GM18868 (cell line): ENCODE measurements around the gene SLC6A9.

Experiments
- ATAC-seq: cut with Tn5 transposase; IDR thresholded peaks from one replicate; pipeline ENCODE4 v1.9.1; 2021; ENCODE audit warnings: mild to moderate bottlenecking, moderate library complexity; ENCODE audit not compliant: unreplicated experiment

The SLC6A9 gene

DNA sequence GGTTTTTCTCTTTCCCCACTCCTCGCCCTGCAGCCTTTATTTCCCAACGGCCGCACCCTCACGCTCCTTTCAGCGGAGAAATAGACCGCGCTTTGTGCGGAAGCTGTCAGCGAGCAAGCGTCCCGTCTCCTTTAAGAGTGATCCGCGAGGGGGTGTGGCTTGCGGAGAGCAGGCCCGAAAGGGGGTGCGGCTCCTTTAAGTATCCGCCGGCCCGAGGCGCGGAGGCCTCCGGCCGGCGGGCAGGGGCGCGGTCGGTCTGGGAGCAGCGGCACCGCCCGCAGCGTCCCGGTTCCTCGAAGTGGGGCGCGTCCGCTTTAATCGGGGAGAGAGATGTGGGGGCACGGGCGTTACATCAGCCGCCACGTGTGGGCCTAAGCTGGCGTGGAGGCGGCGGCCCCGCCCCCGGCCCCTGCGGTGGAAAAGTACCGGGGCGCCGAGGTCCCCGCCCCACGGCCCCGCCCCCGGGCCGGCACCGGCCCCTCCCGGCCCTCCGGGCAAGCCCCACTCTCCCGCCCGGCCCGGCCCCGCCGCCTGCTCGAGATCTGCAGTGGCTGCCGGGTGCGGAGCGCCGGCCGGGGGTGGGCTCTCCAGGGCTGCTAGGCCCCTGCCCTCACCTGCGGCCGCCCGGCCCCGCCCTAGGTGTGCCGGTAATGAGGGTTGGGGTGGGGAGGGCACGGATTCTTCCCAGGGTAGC is 1.2 kb downstream of the SLC6A9 start:
- peak; percentile 90 for ATAC-seq

- peak; percentile 33 for ATAC-seq
Observed at GRCh38 chr1:44029260-44029910, 1.9 kb downstream of the SLC6A9 start.

DNA sequence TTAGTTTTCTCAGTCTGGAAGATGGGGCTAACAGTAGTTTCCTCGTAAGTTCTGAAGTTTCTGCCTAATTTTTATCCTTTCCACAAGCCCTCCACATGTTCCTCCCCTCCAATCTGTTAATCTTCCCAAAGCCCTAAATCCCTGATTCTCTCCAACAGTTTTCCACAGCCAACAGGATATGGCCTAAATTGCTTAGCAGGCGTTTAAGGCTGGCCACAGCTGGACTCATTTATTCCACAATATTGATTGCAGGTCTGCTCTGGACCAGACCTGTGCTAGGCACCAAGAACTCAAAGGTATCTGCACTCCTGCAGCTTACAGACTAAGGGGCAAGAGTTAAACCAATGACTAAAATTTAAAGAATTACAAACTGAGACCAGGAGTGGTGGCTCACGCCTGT is 3.9 kb downstream of the SLC6A9 start:
- ATAC-seq, result no peak

GRCh38 chr1:44025816-44026215 is 5.4 kb downstream of the SLC6A9 start:
- no peak for ATAC-seq

DNA sequence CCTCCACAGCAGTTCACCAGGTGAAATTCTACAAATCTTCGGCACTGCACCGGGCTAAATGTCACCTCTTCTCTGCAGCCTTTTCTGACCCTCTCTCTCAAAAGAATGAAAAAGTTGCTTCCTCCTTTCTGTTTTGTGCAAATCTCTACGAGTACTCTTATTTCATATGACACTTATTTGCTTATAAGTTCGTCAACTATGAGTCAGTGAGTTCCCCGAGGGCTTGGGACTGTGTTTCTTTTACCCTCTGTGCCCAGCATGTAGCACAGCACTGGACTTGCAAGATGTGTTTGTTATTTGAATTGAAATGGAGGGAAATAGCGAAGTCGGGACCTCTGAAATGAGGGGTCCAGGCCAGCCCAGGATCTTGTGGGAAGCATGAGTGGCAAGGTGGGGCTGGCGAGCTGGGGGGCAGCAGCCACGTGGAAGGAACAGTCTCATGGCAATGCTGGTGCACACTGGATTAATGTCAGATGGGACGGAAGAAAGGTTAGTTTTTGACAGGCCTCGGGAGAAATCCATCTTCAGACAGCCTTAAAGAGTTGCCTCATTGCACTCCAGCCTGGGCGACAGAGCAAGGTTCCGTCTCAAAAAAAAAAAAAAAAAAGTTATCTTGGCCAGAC is 6.2 kb downstream of the SLC6A9 start:
- ATAC-seq, result no peak

- ATAC-seq, result no peak
Observed at GRCh38 chr1:44024031-44024902, 7.0 kb downstream of the SLC6A9 start.

DNA sequence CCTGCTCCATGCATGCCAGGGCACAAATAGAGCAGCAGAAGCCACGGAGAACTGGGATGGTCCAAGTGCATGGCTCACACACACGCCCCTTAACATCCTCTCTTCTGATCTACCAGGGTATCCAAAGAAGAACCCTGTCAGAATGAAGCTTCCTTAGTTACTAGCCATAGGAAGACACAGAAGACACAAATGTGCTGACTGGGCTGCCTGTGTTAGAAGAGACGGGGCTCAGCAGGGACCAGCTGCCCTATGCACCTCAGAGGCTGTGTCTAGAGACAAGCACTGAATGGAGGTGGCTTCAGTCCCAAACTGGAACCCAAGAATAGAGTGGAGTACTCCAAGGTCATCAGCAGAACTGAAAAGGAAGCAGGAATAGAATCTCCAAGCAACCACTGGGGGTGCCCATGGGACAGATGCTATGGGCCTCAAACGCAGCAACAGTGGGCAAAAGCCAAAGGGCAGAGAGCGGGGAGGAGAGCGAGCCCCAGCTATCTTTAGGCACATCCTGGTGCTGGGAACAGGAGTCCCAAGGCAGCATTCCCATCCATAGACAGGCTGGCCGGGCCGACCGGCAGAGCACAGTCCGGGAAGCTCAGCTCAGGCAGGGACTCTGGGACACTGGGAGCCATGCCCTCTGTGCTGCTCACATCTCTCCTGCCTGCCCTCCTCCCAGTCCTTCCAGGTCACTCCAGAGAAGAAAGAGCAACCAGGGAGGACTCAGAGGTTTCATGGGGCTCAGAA is 9.5 kb downstream of the SLC6A9 start:
- no peak for ATAC-seq

DNA sequence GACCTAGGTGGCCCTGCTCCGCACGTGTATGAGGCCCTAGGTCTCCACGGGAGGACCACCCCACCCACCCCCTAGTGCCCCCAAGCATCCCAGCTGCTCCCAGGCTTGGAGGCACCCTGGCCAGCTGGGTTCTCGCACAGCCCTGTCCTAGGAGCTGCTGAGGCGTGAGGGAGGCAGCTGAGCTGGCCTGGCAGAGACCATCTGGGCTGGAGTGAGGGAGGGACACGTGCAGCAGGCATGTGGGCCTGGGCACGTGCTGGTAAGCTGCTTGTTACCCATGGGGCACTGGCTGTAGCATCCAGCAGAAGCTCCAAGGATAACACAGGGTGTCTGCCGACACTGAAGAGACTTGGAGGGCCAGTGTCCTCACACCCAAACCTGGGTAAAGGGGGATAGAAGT is 10.1 kb downstream of the SLC6A9 start:
- ATAC-seq, result no peak

GRCh38 chr1:44020464-44020863 is 10.8 kb downstream of the SLC6A9 start:
- no peak for ATAC-seq

DNA sequence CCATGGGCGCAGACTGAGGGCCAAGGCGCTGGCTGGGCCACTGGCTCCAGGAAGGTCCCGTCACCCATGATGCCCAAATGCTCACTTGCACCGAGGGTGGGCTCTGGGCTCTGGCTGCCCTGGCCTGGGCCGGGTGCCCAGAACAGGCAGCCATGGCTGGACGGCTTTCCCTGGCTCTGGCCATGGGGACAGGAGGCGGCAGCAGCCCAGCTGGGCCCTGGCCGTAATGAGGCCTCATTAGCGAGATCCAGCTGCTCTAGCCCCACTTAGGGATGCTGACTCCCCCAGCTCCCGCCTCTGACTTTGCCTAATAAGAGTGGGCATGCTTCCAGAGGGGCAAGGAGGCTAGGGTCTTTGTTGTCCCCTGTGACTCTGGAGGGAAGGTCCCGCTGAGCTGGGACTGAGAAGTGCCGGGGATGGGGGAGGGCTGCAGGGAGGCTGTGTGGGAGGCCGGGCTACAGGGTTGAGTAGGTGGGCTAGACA is 11.8 kb downstream of the SLC6A9 start:
- no peak for ATAC-seq

GRCh38 chr1:44016890-44017400 is 14.3 kb downstream of the SLC6A9 start:
- ATAC-seq, result no peak

- ATAC-seq, result no peak
Observed at GRCh38 chr1:44016041-44016889, 15.0 kb downstream of the SLC6A9 start.

GRCh38 chr1:44015206-44015605 is 16.1 kb downstream of the SLC6A9 start:
- no peak for ATAC-seq

GRCh38 chr1:44014365-44015104 is 16.7 kb downstream of the SLC6A9 start:
- no peak for ATAC-seq

DNA sequence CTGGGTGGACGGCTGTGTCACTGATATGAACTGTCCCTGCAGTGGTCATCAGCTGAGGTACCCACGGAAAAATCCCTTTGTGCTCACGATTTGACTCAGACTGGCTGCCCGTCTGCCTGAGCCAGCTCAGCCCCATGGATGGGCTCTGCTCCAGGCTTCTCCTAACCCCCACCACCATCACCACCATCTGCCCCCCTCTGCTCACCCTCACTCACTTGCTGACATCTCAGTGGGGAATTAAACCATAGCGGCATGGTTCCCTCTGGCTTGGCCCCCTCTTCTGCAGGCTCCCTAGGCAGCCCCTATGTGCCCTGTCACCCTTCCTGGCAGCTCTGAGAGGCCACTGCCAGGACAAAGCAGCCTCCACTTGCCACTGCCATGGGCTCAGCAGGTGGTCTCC is 17.3 kb downstream of the SLC6A9 start:
- ATAC-seq, result no peak

DNA sequence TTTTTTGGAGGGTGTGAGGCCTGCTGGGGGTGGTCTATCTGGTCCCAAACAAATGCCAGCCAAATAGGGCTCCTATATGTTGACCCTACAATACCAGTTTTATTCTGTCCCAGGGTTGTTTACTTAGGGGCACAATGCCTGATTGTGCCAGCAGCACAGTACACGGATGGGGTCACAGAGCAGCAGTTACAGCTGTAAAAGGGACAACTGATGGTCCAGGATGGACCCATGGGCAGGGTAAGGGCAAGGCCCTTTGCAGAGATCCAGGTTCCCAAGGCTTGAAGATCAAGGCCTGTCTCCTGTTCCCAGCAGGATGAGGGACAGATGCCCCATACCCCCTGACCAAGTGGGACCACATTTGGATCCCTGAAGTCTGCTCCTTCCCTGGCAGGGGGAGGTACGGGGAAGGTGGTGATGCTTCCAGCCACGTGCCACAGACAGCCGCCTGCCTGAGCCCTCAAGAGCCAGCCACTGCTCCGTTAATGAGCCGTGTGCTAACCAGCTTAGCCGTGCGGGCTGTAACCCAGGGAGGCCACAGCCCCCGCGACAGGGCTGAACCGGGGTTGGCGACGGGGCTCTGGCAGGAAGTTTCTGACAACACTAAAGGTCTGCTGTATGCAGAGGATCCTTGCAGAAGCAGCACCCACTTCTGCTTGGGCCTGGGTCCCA is 18.2 kb downstream of the SLC6A9 start:
- ATAC-seq, result no peak

DNA sequence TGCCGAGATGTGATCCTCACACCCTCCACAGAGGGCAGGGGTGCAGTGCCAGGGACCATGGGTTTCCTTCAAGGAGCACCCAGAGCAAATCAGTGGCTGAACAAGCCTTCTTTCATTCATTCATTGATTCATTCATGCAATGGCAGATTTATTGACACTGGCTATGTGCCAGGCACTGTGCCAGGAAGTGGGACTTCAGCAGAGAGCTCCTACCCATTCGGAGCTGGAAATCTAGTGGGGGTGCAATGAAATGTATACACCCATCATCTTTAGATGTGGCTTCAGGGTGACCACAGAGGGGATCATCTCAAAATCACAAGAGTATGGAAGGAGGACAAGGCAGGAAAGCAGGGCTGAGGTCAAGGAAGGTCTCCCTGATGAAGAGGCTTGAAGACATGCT is 18.9 kb downstream of the SLC6A9 start:
- no peak for ATAC-seq

- ATAC-seq, result no peak
Observed at GRCh38 chr1:44010935-44011471, 20.3 kb downstream of the SLC6A9 start.
